GM06990 (cell line): Measurements from ENCODE around the gene VPS33B.

ENCODE experiments used
- DNase-seq: peaks from one replicate; pipeline ENCODE4 v3.0.0-alpha.2; 2011; ENCODE audit not compliant: insufficient read length; ENCODE audit errors: extremely low read depth
- H3K27me3 ChIP-seq: replicated peaks from 2 replicates; pipeline ENCODE4 v1.6.0; 2011; ENCODE audit warnings: low read length; ENCODE audit not compliant: control insufficient read depth, insufficient read depth
- H3K36me3 ChIP-seq: 2 replicates; pipeline ENCODE4 v1.5.1; 2011; ENCODE audit warnings: low read length; ENCODE audit not compliant: control insufficient read depth, insufficient read depth
- H3K4me3 ChIP-seq: replicated peaks from 2 replicates; pipeline ENCODE4 v1.5.1; 2011; ENCODE audit warnings: low read depth, mild to moderate bottlenecking, control low read depth, low read length
- TF ChIP-seq, protein P1 (sequence below): IDR thresholded peaks from 2 replicates; pipeline ENCODE4 v1.5.1; 2011; ENCODE audit warnings: low read length, control low read depth, mild to moderate bottlenecking, inconsistent platforms; ENCODE audit not compliant: insufficient read depth, poor library complexity, severe bottlenecking

VPS33B gene

GRCh38 chr15:90974216-90974615, 48.2 kb downstream of the VPS33B start:
- no peak for DNase-seq
- H3K27me3 ChIP-seq = no peaks in the 10 kb centered on the region
- no peak overlapping the region for H3K4me3 ChIP-seq
- H3K36me3 ChIP-seq = peaks cover 25% of the 10 kb centered on the region
- TF ChIP-seq, protein P1, sequence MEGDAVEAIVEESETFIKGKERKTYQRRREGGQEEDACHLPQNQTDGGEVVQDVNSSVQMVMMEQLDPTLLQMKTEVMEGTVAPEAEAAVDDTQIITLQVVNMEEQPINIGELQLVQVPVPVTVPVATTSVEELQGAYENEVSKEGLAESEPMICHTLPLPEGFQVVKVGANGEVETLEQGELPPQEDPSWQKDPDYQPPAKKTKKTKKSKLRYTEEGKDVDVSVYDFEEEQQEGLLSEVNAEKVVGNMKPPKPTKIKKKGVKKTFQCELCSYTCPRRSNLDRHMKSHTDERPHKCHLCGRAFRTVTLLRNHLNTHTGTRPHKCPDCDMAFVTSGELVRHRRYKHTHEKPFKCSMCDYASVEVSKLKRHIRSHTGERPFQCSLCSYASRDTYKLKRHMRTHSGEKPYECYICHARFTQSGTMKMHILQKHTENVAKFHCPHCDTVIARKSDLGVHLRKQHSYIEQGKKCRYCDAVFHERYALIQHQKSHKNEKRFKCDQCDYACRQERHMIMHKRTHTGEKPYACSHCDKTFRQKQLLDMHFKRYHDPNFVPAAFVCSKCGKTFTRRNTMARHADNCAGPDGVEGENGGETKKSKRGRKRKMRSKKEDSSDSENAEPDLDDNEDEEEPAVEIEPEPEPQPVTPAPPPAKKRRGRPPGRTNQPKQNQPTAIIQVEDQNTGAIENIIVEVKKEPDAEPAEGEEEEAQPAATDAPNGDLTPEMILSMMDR = no peak

DNA sequence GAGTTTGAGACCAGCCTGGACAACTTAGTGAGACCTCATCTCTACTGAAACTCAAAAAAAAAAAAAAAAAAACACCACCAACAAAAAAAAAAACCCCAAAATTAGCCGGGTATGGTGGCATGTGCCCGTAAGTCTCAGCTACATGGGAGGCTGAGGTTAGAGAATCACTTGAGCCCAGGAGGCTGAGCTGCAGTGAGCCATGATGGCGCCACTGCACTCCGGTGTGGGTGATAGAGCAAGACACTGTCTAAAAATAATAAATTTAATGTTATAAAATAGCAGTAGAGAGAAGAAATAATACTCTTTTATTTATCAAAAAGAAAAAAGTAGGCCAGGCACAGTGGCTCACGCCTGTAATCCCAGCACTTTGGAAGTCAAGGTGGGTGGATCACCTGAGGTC, 50.3 kb downstream of the VPS33B start:
- H3K36me3 ChIP-seq = peaks cover 25% of the 10 kb centered on the region

DNA sequence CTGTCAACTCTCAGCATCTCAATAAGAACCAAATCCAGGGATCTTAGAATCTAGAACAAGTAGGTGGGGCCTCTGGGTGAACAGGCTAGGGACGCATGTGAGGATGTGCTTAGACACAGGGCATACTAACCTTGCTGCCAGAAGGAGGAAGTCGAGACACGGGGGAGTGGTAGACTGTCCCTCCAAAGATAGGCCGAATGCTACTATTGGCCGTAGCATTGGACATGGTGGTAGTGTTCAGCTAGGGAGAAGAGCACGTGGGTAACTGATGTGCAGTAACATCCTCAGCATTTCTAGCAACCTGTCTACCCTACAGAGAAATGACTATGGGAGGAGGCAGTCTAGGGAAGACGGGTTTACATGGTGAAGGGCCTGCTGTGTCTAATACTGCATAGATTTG, 52.1 kb downstream of the VPS33B start:
- peaks cover 34% of the 10 kb centered on the region for H3K36me3 ChIP-seq

More for the DNA sequence above, 50.3 kb downstream of the VPS33B start:
- no peak overlapping the region for H3K4me3 ChIP-seq
- H3K27me3 ChIP-seq = no peaks in the 10 kb centered on the region
- no peak for DNase-seq
- TF ChIP-seq, protein P1 = no peak

DNA sequence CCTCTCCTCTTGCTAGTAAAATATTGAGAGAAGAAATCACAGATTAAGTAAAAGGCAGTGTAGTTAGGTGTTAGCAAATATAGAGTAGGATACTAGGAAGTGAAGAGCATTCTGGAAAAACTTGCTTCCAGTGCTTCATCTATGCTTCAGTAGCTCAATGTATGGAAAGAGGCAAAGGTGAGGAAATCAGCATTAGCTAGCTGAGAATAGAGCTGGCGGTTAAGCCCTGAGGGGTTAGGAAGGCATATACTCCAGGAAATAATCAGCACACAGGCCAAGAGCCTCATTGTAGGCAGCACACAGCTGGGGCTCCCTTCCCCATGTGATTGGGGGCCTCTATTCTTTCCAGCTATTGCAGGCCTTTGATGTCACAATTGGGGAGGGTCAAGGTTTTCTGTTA, 54.0 kb downstream of the VPS33B start:
- TF ChIP-seq, protein P1 = no peak
- H3K36me3 ChIP-seq = peaks cover 30% of the 10 kb centered on the region
- H3K4me3 ChIP-seq = no peak overlapping the region
- no peaks in the 10 kb centered on the region for H3K27me3 ChIP-seq
- no peak for DNase-seq

More for the DNA sequence above, 52.1 kb downstream of the VPS33B start:
- Histone ChIP-seq H3K27me3 (no peaks in the 10 kb centered on the region), H3K4me3 (no peak overlapping the region)
- no peak for DNase-seq
- TF ChIP-seq, protein P1 = no peak

- Histone ChIP-seq H3K36me3 (peaks cover 30% of the 10 kb centered on the region), H3K27me3 (no peaks in the 10 kb centered on the region), H3K4me3 (no peak overlapping the region)
- no peak for DNase-seq
- TF ChIP-seq, protein P1 = no peak
These were observed 55.2 kb downstream of the VPS33B start for GRCh38 chr15:90967206-90967605.

GRCh38 chr15:90966262-90966661, 56.1 kb downstream of the VPS33B start:
- H3K4me3 ChIP-seq = no peak overlapping the region
- peaks cover 29% of the 10 kb centered on the region for H3K36me3 ChIP-seq
- no peak for DNase-seq
- H3K27me3 ChIP-seq = no peaks in the 10 kb centered on the region
- TF ChIP-seq, protein P1 = no peak
